Right lobe of liver (tissue), 6 donors: Measurements from ENCODE around the gene ARFIP2. TPM values are rescaled to one million over a fixed set of nuclear protein-coding genes. Genes with fewer than 3 reads are reported as not detected.

Experiments used
- ATAC-seq, 4 donors: fragments of 200-7000 bp; cut with Tn5 transposase; one replicate each; pipeline ENCODE4 v1.9.1; 2020; ENCODE audit warnings: mild to moderate bottlenecking in 4 of 4, moderate library complexity in 4 of 4
- DNase-seq, 3 donors: peaks; one replicate each; pipeline ENCODE4 v3.0.0-alpha.2; 2020
- H3K27ac ChIP-seq, 3 donors: fragments of 200-600 bp; one replicate each; pipeline ENCODE4 v1.8.0; 2022
- H3K27me3 ChIP-seq, 2 donors: fragments of 200-600 bp; one replicate each; pipeline ENCODE4 v1.8.0; 2022
- H3K36me3 ChIP-seq, 4 donors: fragments of 200-600 bp; sonication (generic) in 1 of 4; one replicate each; pipeline versions ENCODE4 v1.5.1 to v1.8.0; 2017 to 2022; ENCODE audit warnings: control low read depth in 1 of 4
- H3K4me1 ChIP-seq, 4 donors: fragments of 200-600 bp; sonication (generic) in 1 of 4; one replicate each; pipeline versions ENCODE4 v1.5.1 to v1.8.0; 2017 to 2022; ENCODE audit warnings: control low read depth in 1 of 4
- H3K4me3 ChIP-seq, 3 donors: fragments of 200-600 bp; one replicate each; pipeline ENCODE4 v1.8.0; 2022
- H3K9me3 ChIP-seq, 4 donors: fragments of 200-600 bp; sonication (generic) in 1 of 4; one replicate each; pipeline versions ENCODE4 v1.5.1 to v1.8.0; 2017 to 2022; ENCODE audit warnings: control low read depth in 1 of 4
- CTCF ChIP-seq, 4 donors: fragments of 200-600 bp in 3 of 4; fragments of 450-650 bp in 1 of 4; IDR thresholded peaks; one replicate each; pipeline versions ENCODE4 v1.5.1 to v1.8.0; 2016 to 2022; ENCODE audit warnings: antibody characterized with exemption in 4 of 4, mild to moderate bottlenecking in 2 of 4
- POLR2A ChIP-seq: fragments of 450-650 bp; IDR thresholded peaks from one replicate; pipeline ENCODE4 v1.6.1; 2017; ENCODE audit warnings: antibody characterized with exemption, mild to moderate bottlenecking
- WGBS: methylation state at CpG from one replicate; pipeline ENCODE4 v1.1.6; 2018; ENCODE audit warnings: low coverage, low lambda C conversion rate; ENCODE audit not compliant: insufficient coverage; ENCODE audit errors: missing lambda C conversion rate; 5-methylcytosine and 5-hydroxymethylcytosine counted together
- intact Hi-C, 2 donors: fragments of 100-400 bp; cut with DNase I; formaldehyde crosslinking; loops; one replicate each; pipeline versions ENCODE4 v1.11.2 to v1.14.1; 2022
- total RNA-seq, 6 experiments: library from RNA; depleted of rRNA in 2 of 6; stranded (reverse); fragments of >200 nt in 2 of 6; fragmentation: NEBNext Ultra II Directional in 3 of 6; extraction: Animal tissue kit (Norgen Biotek cat#: 25700) in 3 of 6; gene quantifications; one replicate each; pipeline versions ENCODE4 v1.1.0 to v1.2.4, GENCODE V29; 2016 to 2023
- donor health status: DM: no; HTN: yes; CAD: no.
- donor health status: DM: no; HTN: no; CAD: no.
- donor health status: DM: no; HTN: no; CAD: no.
- donor health status: DM: no; HTN: yes; CAD: no.
- donor health status: DM: no; HTN: yes; CAD: no.

Gene ARFIP2
- total RNA-seq, 6 experiments from 2014 or later, result 14.6 to 33.3 (median 23.1) TPM

- H3K4me3 ChIP-seq, result peak overlapping the region; percentile 62 to 79 (median 74)
- WGBS, result 0% methylated on average over 1 of the region's 1 CpG
- H3K9me3 ChIP-seq, result no peaks in the 10 kb centered on the region
- intact Hi-C loops, result loop anchor here in 1 of 2 donors (5.0 kb wide), 1 partner anchor 47 kb away; the partner anchor contains the start of gene SMPD1
- DNase-seq (peak in 1 of 3 donors; percentile 33), ATAC-seq (peak in 2 of 4 donors; percentile 6 to 13)
- peaks cover 0 to 70% (median 11%) of the 10 kb centered on the region in 4 donors for H3K4me1 ChIP-seq
- TF ChIP-seq CTCF (IDR thresholded peaks at IDR 0.05) (peak; percentile 51 to 63 (median 61)), POLR2A (no peak)
- no peaks in the 10 kb centered on the region for H3K27me3 ChIP-seq
- peaks cover 0 to 35% (median 12%) of the 10 kb centered on the region in 4 donors for H3K36me3 ChIP-seq
- peak overlapping the region in 2 of 3 donors; percentile 87 to 88 for H3K27ac ChIP-seq
Observed at GRCh38 chr11:6438979-6439571, 42.1 kb downstream of the ARFIP2 start.

GRCh38 chr11:6437993-6438392, 43.1 kb downstream of the ARFIP2 start:
- WGBS, result 11% methylated on average over 3 of the region's 3 CpGs
- ATAC-seq (no peak), DNase-seq (no peak)
- intact Hi-C loops, result loop anchor here in 1 of 2 donors (5.0 kb wide), 1 partner anchor 46 kb away; the partner anchor contains the start of gene SMPD1
- H3K36me3 ChIP-seq, result peaks cover 0 to 35% (median 12%) of the 10 kb centered on the region in 4 donors
- H3K4me3 ChIP-seq, result peak overlapping the region; percentile 62 to 79 (median 74)
- TF ChIP-seq POLR2A (no peak), CTCF (IDR thresholded peaks at IDR 0.05) (no peak)
- H3K9me3 ChIP-seq, result no peaks in the 10 kb centered on the region
- H3K4me1 ChIP-seq, result peaks cover 0 to 60% (median 7%) of the 10 kb centered on the region in 4 donors
- H3K27me3 ChIP-seq, result no peaks in the 10 kb centered on the region
- peak overlapping the region in 1 of 3 donors; percentile 21 for H3K27ac ChIP-seq

GRCh38 chr11:6437423-6437822, 43.7 kb downstream of the ARFIP2 start:
- TF ChIP-seq CTCF (IDR thresholded peaks at IDR 0.05) (no peak), POLR2A (no peak)
- DNase-seq (peak; percentile 37 to 82 (median 73)), ATAC-seq (peak; percentile 2 to 34 (median 25))
- intact Hi-C loops, result loop anchor here in 1 of 2 donors (5.0 kb wide), 1 partner anchor 45 kb away; the partner anchor contains the start of gene SMPD1
- Histone ChIP-seq H3K27me3 (no peaks in the 10 kb centered on the region), H3K27ac (peak overlapping the region in 2 of 3 donors; percentile 21 to 30), H3K4me3 (peak overlapping the region in 2 of 3 donors; percentile 74 to 79), H3K36me3 (peaks cover 0 to 35% (median 12%) of the 10 kb centered on the region in 4 donors), H3K9me3 (no peaks in the 10 kb centered on the region), H3K4me1 (peaks cover 0 to 55% (median 3%) of the 10 kb centered on the region in 4 donors)
- no CpG with 5 or more reads among the region's 12 CpGs for WGBS

- ATAC-seq (peak; percentile 5 to 50 (median 30)), DNase-seq (no peak)
- peaks cover 0 to 45% (median 2%) of the 10 kb centered on the region in 4 donors for H3K4me1 ChIP-seq
- peak overlapping the region in 1 of 3 donors; percentile 21 for H3K27ac ChIP-seq
- 34% methylated on average over 5 of the region's 5 CpGs for WGBS
- no peak overlapping the region for H3K4me3 ChIP-seq
- intact Hi-C loops, result no loop called here
- TF ChIP-seq CTCF (IDR thresholded peaks at IDR 0.05) (no peak), POLR2A (no peak)
- peaks cover 0 to 35% (median 15%) of the 10 kb centered on the region in 4 donors for H3K36me3 ChIP-seq
- H3K27me3 ChIP-seq, result no peaks in the 10 kb centered on the region
- no peaks in the 10 kb centered on the region for H3K9me3 ChIP-seq
Observed at GRCh38 chr11:6433998-6434660, 47.0 kb downstream of the ARFIP2 start.
